Stimulated activated CD4-positive, alpha-beta T cell treated with anti-CD3 and anti-CD28 coated beads, Interleukin-1b, Interleukin-23, amount 100 ng/mL, for 4 hours (primary cell): ENCODE results near the gene MLEC.
A peak's percentile ranks its signal among the peaks of the same experiment; 100 is the strongest.

ENCODE experiments used
- DNase-seq, 2 donors: peaks; one replicate each; pipeline ENCODE4 v3.0.0-alpha.2; 2020; ENCODE audit warnings: low read depth in 2 of 2

MLEC gene

DNA sequence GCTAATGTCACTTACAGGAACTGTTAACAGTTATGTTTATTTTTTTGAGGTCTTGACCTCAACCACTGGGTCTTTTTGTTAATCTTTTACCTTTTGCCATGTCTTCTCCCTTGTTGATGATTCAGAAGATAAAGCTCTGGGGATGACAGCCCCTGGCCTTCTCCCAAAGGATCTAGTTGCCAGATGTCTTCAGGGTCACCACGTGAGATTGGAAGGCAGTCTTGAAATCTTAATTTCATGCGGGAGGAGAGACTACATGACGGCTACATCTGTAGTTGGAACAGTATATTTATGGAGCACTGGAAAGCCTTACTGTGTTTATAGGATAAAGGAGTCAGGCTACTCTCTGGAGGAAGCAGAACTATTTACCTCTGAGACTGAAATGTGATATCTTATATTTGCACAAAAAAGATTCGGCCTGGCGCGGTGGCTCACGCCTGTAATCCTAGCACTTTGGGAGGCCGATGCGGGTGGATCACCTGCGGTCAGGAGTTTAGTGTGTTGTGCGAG lies 5.6 kb downstream of the MLEC start:
- DNase-seq, result no peak

DNA sequence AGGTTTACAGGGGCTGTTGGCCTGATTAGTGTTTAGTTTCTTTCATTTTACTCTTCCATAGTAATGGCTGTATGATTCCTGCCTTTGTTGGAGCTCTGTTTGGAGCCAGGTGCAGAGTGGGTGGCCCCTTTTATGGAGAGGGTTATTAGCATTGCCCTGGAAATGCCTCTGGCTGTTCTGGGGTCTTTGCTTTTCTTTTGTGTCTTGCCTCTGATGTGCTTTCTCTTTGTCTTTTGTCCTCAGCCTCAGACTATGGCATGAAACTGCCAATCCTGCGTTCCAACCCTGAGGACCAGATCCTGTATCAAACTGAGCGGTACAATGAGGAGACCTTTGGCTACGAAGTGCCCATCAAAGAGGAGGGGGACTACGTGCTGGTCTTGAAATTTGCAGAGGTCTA lies 6.9 kb downstream of the MLEC start:
- no peak for DNase-seq

DNA sequence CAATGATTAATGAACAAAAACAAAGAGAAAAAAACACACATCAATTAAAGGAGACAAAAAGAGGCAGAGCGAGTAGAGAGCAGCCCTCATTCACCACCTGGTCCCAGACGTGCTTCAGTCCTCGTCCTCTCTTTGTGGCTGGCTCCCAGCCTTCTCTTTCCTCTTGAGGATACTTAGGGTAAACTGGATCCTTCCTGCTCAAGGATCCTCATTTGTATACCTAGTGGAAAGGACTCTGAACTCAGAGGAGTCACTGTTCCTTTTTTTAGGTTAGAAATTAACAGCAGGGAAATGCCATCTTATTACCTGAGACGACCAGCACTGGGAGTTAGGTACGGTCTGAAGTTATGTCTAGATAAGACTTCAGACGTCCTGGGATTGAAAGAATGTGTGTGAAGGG lies 9.7 kb downstream of the MLEC start:
- DNase-seq, result no peak

DNA sequence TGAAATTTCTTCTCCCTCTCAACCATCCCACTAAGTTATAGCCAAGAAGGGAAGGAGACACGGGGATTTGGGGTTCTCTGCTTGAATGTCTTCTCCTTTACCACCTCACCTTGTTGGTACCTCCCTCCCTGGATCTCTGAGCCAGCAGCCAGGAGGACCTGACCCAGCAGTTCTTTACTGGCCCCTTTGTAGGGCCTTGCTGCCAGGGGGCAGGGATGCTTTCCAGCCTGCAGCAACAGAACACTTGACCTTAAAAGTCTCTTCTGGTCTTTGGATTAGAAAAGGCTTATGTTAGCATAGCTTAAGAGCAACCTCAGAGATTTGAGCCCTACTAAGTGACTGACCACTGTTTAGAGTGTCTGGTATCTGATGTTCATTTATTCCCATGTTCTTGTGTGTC lies 10.4 kb downstream of the MLEC start:
- DNase-seq, result no peak

DNA sequence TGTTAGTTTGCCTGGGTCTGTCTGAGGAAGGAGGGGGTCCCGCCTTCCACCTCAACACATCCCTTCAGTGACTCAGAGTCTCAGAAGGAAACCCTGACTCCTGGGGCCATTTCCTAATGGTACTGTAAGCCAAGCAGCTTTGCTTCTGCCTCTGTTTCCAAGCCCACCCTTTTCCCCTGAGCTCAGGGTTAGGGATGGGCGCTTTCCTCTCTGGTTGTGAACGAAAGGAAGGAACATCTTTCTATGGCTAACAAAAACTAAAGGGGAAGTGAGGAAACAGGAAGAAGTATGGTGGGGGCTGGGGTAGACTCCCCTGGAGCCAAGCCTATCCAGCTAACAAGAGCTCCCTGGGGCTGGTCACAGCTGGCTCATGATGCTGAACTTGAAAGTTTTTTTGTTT lies 11.7 kb downstream of the MLEC start:
- no peak for DNase-seq

DNA sequence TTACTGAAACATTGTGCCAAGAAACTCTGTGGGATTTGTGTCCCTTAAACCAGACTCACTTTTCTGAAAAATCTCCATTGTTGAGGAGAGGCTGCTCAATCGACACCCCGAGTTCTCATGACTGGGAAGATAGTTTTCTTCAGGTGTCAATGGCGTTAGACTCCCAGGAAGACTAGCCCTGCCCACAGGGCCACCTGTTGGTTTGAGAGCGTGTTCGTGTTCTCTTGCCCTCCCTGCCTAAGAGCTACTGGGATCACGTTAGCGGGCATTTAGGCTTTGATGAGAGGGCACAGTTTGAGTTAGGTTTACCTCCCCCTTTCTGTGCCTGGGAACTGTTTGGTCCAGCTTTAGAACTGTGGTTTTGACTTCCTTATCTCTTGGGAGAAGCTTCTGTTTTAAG lies 12.6 kb downstream of the MLEC start:
- DNase-seq, result no peak

DNA sequence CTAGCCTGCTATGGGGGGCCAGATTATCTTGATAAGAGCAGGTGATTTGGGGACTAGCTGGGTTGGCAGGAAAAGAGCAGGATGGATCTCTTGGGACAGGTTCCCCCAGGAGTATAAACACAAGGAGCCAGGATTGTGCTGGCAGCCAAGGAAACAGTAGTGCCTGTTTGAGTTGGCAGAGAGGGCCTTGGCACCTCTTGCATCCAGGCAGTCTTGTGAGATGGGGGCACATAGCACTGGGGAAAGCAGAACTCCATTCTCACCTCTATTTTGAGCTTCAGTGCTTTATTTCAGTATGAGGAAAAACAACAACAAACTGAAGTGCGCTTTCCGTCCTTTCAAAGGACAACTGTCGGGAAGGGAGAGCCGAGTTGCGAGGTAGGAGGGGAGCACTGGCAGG lies 13.9 kb downstream of the MLEC start:
- no peak for DNase-seq

DNA sequence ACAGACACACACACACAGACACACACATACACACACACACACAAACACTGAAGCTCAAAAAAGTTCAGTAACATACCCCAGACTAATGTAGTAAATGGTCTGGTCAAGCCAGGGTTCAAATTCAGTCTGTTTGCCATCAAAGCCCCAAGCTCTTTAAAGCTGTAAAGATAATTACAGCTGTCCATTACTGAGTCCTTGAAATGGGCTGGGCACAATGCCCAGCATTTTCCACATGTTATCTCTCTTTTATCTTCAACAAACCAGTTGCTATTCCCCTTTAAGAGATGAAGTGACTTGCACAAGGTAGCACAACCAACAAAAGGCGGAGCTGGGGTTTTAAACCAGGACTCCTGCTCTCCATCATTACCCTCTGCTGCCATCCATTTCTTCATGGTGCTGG lies 15.7 kb downstream of the MLEC start:
- no peak for DNase-seq

DNA sequence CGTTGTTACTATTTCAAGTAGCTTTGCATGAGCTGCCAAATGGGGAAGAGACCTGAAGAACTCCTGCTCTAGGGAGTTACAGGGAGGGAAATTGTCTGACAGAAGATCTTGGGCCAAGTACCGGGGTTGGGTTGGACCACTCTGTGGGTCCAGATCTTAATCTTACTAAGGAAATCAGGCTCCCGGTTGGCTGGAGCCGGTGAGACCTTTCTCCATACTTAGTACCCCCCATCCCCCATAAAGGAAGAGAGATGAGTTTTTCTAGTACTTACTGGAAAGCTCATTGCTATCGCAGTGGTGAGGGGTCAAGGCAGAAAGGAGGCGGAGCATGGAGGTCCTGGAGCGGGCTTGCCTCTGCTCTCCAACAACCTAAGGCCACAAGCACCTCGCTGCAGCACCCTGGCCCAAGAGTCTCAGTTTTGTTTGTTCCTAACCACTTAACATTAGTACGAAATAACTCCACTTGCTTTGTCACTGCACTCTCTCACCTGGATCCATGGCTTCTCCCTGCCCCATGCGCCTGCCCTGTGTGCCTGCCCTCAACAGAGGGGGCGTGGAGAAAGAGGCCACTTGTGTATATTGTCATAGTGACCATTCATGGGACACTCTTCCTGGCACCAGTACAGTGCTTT lies 16.5 kb downstream of the MLEC start:
- DNase-seq, result no peak

DNA sequence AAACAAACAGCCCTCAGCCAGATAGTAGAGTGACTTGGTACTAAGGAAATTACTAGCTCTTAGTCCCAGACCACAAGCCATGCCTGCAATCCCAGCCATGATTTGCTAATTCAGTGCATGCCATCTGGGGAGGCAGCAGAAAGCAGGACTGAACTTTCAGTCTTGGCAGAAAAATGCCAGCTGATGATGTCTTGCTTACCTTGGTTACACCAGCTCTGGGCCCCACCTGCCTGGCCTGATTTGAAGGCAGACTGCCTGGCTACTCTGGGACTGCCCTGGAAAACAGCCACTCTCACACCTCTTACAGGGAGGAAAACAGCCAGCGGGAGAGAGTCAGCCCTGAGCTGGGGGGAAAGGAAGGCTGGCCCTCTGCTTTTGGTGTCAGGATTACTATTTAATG lies 18.7 kb downstream of the MLEC start:
- DNase-seq, result no peak

DNA sequence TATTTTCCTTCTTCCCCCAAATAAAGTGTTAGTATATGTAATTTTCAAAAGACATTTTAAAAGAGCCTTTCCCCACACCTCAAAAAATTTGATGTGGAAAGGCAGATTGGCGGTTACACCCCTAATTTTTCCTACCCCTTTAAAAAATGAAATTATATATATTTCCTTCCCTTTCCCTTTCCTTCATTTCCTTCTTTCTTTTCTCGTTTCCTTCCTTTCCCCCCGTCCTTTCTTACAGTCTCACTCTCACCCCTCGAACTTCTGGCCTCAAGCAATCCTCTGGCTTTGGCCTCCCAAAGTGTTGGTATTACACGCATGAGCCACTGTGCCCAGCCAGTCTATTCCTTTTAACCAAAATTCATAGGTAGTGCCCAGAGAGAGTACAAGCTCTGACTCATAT lies 19.1 kb downstream of the MLEC start:
- no peak for DNase-seq

DNA sequence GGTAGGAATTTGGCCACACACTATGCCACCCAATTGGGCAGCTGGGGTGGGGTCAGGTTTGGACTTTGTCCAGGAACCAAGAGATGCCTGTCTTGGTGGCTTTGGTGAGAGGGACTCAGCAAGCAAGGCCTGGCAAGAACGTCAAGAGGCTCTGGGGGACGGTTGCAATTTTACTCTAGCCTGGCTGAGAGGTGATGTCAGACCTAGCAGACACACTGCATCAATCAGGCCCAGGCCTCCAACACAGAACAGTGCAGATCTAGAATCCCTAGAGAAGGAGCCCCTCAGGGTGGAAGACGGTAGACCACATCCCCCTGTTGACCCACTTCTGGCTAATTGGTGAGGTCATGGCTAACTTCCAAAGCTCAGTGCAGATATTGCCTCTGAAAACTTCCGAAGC lies 21.7 kb downstream of the MLEC start:
- DNase-seq, result no peak

DNA sequence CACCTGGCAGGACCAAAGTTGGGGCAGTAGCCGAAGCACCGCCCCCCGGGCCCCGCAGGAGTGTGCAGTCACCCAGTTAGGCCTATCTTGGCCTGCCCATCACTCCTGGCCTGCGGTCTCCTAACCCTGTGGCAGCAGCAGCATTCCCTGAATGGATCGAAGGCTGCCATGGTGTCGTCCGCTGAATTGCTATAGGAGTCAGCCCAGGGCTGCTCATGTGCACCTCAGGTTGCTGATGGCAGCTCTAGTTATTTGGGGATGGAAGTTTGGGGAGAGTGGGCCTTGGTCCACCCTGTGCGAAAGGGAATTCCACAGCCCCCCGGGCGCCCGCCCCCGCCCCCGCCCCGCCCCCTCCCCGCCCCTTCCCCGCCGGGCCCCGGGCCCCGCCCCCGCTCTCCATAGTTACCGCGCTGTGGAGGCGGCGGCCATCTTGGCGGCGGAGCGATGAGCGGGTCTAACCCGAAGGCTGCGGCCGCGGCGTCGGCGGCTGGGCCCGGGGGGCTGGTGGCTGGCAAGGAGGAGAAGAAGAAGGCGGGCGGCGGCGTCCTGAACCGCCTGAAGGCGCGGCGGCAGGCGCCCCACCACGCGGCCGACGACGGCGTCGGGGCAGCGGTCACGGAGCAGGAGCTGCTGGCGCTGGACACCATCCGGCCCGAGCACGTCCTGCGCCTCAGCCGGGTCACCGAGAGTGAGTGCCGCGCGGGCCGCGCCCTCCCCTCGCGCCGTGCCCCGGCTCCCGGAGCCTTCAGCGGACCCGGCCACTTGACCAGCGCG lies 23.3 kb downstream of the MLEC start, which contains the start of gene UNC119B:
Gene UNC119B, plus strand, starts transcription at position 428 of the 774 bp plus-strand sequence. Its CDS starts 17 bp downstream, at position 445.
- peak; percentile 70 to 75 for DNase-seq

DNA sequence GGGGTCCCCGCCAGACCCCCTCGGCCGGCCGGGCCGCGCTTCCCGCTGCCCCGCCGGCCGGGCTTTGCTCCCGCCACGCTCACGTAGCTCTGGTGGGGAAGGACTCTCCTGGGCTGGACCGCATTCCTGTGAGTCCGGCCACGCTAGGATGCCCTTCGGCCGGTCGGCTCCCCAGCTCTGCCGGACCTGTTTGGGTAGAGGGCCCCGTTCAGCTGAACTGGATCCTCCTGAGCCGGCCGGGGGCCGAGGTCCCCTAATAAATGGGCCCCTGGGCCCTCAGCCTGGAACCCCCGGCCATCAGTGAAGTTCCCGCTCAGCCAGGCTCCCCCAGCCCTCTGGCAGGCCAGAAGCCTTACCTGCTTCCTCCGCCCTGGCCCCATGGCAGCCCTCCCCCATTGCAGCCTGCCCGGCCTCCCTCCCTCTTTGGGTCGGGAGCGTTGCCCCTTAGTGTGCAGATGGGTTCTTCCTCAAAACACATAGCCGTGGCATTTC lies 23.9 kb downstream of the MLEC start:
- DNase-seq, result peak in 1 of 2 donors; percentile 19

DNA sequence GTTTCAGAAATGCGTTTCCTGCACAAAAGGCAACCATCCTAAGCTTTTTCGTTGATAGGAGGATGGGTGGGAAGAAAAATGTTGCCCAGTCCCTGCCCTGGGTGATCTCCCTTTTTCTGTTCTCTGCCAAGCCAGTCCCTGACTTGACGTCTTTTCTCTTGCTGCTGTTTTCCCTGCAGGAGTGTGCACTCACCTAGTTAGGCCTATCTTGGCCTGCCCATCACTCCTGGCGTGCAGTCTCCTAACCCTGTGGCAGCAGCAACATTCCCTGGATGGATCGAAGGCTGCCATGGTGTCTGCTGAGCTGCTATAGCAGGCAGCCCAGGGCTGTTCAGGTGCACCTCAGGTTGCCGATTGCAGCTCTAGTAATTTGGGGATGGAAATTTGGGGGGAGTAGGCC lies 24.5 kb downstream of the MLEC start:
- DNase-seq, result no peak

DNA sequence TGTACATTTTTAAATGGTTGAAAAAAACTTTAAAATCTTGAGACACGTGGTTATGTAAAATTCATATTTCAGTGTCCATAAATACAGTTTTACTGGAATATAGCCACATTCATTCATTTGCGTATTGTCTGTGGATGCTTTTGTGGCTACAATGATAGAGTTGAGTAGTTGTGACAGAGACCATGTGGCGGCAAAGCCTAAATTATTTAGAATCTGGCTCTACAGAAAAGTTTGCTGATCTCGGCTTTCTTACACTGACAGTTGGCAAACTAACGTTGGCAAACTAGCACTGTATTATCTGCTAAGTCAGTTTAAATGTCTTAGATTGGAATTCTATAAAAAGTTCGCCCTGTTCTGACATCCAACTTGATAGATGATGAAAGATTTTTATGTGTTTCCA lies 25.7 kb downstream of the MLEC start:
- DNase-seq, result no peak

DNA sequence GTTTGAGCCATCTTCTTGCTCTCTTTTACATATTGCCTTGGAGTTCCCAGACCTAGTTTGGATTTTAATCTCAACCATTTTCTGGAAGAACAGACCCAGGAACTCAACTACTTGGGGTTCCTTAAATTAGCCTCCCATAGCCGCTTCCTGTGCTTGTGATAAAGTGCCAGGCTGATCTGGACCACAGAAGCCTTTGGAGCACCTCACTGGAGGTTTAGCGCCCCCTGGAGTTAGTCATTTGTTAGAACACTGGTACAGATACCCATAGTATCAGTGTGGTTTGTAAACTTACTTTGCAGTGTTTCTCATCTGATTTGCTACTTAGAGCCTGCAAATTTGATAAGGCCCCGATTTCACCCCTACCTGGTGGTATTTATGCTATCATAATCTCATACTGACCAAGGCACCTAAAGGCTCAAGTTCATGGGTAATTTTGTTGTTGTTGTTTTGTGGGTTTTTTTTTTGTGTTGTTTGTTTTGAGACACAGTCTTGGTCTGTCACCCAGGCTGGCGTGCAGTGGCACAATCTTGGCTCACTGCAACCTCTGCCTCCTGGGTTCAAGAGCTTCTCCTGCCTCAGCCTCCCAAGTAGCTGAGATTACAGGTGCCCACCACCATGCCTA lies 27.0 kb downstream of the MLEC start:
- DNase-seq, result peak; percentile 28 to 74

DNA sequence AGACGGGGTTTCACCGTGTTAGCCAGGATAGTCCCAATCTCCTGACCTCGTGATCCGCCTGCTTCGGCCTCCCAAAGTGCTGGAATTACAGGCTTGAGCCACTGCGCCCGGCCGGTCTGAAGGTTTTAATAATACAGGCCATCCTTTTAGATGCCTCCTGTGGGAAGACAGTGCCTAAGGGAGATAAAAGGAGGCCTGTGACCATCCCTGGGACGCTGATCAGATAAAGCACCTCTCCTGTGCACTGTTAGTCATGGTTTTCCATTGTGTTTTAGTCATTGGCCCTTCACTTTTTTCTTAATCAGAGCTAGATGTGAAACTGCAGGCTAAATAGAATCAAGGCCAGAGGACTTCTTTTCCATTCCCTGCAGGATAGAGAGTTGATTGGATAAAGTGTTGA lies 31.1 kb downstream of the MLEC start:
- DNase-seq, result no peak

DNA sequence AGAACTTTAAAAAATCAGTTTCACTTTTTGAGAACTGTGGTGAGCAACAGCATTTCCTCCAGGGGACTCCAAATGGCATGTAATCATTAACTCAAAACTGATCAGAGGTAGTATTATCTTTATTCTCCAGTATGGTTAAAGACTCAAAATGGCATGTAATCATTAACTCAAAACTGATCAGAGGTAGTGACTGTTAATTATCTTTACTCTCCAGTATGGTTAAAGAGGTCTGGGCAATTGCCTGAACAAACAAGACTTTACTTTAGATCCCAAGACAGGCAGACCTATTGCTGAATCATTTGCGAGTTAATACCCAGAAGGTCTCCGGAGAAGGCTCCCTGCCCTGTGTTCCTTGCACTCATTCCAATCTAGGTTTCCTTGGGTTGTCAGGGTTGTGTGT lies 32.1 kb downstream of the MLEC start:
- DNase-seq, result no peak

DNA sequence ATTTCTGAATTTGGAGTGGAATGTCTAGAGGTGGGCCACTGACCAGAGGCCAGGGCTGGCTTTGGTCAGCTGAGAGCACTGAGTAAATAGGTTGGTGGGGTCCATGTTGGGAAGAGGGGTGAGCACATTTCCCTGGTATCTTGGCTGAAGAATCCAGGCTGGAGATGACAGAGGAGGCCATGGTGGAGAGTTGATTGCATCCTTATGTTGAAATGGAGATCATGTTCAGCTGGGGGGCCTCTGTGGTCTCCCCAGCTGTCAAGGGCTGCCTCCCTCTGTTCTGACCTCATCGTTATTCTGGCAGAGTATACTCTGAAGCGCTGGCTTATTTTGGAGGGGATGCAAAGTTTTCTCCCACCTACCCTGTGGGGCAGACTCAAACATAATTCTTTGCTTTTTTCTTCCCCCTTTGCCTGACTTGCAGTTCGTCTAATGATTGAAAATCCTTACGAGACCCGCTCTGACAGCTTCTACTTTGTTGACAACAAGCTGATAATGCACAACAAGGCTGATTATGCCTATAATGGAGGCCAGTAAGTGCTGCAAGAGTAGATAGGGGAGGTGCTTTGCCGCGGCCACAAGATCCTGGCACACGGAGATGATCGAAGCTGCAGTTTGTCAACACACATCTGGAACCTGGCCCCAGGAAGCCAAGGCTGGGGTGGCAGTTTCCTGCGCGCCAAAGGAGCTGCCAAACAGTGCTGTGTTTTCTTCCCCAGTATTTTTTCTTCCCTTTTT lies 32.7 kb downstream of the MLEC start:
- DNase-seq, result no peak

DNA sequence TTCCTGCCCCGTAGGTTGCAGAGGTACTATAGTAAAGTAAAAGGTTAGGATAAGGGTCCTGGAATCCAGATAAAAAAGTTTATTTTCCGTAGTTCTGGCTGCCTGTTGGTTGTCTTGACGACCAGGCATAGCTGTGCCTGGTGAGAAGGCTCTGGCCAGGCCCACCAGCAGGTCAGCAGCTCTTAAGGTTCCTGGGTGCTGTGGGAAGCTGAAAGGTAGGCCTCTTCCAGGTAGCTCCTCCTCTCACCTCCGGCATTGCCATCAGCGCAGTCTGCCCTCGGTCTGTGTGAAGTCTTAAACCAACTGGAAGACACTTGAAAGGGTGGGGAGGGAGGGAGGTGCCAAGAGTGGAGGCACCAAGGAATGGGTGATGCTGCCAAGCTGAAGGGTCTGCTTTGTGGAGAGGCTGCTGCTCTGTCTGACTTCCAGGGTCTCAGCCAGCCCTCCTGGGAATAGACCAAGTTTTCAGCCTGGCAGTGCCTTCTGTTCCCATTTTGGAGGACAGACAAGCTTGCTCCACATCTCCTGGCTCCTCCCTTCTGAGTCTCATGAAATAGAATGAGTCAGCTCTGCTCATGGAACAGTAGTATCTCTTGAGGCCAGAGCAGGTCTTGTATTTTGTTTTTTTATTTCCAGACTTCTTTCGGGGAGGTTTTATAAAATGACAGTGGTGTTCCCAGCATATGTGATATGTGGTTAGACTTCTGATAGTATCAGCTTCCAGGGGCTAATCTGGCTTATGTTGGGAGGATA lies 33.5 kb downstream of the MLEC start:
- no peak for DNase-seq
